Naive thymus-derived CD8-positive, alpha-beta T cell (primary cell): ENCODE measurements around the gene ACADVL. TPM values are rescaled to one million over a fixed set of nuclear protein-coding genes. Genes with fewer than 3 reads are reported as not detected.
A peak's percentile ranks its signal among the peaks of the same experiment; 100 is the strongest.

Source experiments
- ATAC-seq, 2 donors: fragments of 150-1000 bp; cut with Tn5 transposase in 1 of 2; sonication (Bioruptor Pico), chemical (Tn5 transposase) in 1 of 2; 1 replicate in 1 of 2; 2 replicates in 1 of 2; pipeline ENCODE4 v1.10.0; 2021; ENCODE audit warnings: mild to moderate bottlenecking in 2 of 2, moderate library complexity in 2 of 2
- POLR2A ChIA-PET: fragments of 350-600 bp; sonication (Branson Sonifier 250); formaldehyde crosslinking; loops from one replicate; lab custom pipeline; 2021; ENCODE audit warnings: antibody characterized with exemption; lab: Charles Lee
- DNase-seq, 10 donors: peaks; one replicate each; pipeline versions ENCODE4 v3.0.0 to v3.0.0-alpha.2; 2020 to 2022
- H3K27ac Mint-ChIP-seq, 10 donors: one replicate each; pipeline ENCODE4 v1.8.0; 2020 to 2022; ENCODE audit warnings: mild to moderate bottlenecking in 10 of 10, mixed read lengths in 10 of 10, moderate library complexity in 4 of 10, inconsistent platforms in 1 of 10
- H3K27me3 Mint-ChIP-seq, 5 donors: one replicate each; pipeline ENCODE4 v1.8.0; 2021 to 2022; ENCODE audit warnings: mixed read lengths in 5 of 5
- H3K36me3 Mint-ChIP-seq, 3 donors: one replicate each; pipeline ENCODE4 v1.8.0; 2020 to 2022; ENCODE audit warnings: mixed read lengths in 3 of 3, mild to moderate bottlenecking in 2 of 3, inconsistent platforms in 1 of 3
- H3K4me1 Mint-ChIP-seq, 4 donors: one replicate each; pipeline ENCODE4 v1.8.0; 2021 to 2022; ENCODE audit warnings: mixed read lengths in 4 of 4
- H3K4me3 Mint-ChIP-seq, 10 donors: one replicate each; pipeline ENCODE4 v1.8.0; 2020 to 2022; ENCODE audit warnings: mild to moderate bottlenecking in 10 of 10, mixed read lengths in 10 of 10, moderate library complexity in 6 of 10, inconsistent platforms in 1 of 10
- H3K9me3 Mint-ChIP-seq, 9 donors: one replicate each; pipeline ENCODE4 v1.8.0; 2020 to 2022; ENCODE audit warnings: mixed read lengths in 9 of 9, mild to moderate bottlenecking in 3 of 9, inconsistent platforms in 1 of 9, moderate library complexity in 1 of 9
- polyA plus RNA-seq, 3 donors: library from polyadenylated mRNA; unstranded; fragments of 300-500 nt; fragmentation: Illumina TruSeq; gene quantifications; one replicate each; pipeline ENCODE4 v1.2.3, GENCODE V29; 2021
- total RNA-seq, 8 experiments: library from RNA in 2 of 8; stranded (reverse) in 2 of 8; gene quantifications; one replicate each; pipeline ENCODE4 v1.2.3 and lab custom pipeline; 2021 to 2026

Gene ACADVL
- total and polyA plus RNA-seq, 5 experiments from 2014 or later: 78.8 to 402 (median 91.2) TPM

DNA sequence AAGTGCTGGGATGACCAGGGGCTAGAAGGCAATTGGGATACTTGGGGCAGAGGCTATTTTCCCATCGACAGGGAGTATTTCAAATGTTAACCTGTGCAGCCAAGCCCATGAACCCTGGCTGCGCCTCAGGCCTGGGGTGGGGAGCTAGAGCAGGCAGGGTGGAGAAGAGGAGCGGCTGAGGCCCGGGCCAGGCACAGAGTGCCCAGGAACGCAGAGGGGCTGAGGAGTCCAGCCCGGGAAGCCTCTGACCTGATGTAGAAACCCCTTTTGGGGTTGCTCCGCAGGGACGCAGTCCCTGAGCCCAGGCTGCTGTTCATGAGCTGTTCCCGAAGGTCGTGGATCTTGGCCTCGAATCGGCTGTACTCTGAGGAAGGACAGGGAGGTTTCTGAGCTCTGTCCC, 23.8 kb upstream of the ACADVL start:
- H3K27me3 Mint-ChIP-seq: no peaks in the 10 kb centered on the region
- no peak for ATAC-seq
- peaks cover 0 to 23% (median 2%) of the 10 kb centered on the region in 3 donors for H3K36me3 Mint-ChIP-seq

DNA sequence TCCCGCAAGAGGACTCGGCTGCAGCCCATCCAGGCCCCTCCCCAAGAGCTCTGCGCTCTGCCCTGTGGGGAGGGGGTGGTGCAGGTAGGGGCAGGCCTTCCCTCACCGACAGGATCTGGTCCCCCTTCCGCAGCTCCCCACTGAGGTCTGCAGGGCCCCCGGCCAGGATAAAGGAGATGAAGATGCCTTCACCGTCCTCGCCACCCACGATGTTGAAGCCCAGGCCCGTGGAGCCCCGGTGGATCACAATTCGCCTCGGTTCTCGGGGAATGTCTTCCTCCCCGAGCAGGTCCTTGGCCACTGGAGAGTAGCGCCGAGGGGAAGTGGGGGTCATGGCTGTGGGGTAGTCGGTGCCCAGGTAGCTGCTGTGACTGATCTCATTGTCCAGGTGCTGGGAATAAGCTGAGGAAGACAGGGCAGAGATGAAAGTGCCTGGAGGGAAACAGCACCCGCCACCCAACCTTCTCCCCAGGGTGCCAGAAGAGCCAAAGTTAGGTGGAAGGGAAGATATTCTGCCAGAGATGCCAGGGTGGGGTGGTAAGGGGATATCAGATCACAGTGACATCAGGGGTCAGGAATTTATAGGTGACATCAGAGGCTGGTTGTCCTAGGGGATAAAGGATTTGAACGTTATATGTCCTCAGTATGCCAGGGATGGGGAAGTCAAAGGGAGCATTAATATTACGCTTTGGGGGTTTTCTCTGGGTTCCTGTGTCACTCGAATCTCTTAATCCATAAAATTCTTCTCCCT, 22.9 kb upstream of the ACADVL start:
- DNase-seq (no peak), ATAC-seq (no peak)
- Mint-ChIP-seq H3K9me3 (no peaks in the 10 kb centered on the region), H3K27me3 (no peaks in the 10 kb centered on the region), H3K4me3 (no peak overlapping the region), H3K36me3 (peaks cover 0 to 23% (median 2%) of the 10 kb centered on the region in 3 donors), H3K4me1 (peaks cover 0 to 4% (median 0%) of the 10 kb centered on the region in 4 donors), H3K27ac (peak overlapping the region in 1 of 10 donors; percentile 29)
- POLR2A ChIA-PET: no interaction called here

More for the DNA sequence above, 23.8 kb upstream of the ACADVL start:
- Mint-ChIP-seq H3K27ac (no peak overlapping the region), H3K4me3 (no peak overlapping the region), H3K4me1 (peaks cover 0 to 4% (median 0%) of the 10 kb centered on the region in 4 donors), H3K9me3 (no peaks in the 10 kb centered on the region)
- POLR2A ChIA-PET: interaction anchor here (0.5 to 1.0 kb wide), 2 partner anchors 75 to 997 kb away, joined by 4 read pairs; no protein-coding TSS in a partner anchor
- no peak for DNase-seq

DNA sequence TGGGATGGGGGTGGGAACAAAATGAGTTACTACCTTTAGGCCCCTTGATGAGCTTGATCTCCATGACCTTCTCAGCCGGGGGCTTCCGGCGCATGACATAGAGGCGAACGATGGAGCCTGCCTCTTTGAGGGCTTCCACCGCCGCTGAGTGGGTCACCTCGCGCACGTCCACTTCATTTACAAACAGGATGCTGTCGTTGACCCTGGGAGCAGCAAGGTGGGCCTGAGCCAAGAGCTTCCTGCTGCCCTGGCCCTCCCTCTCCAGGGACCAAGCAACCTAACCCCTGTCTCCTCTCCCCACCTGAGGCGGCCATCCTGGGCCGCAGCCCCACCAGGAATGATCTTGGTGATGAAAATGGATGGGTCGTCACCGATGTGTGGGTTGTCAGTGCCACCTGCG, 16.3 kb upstream of the ACADVL start:
- H3K9me3 Mint-ChIP-seq: no peaks in the 10 kb centered on the region
- ATAC-seq: no peak
- H3K27me3 Mint-ChIP-seq: no peaks in the 10 kb centered on the region
- peak overlapping the region in 7 of 10 donors; percentile 26 to 89 (median 50) for H3K4me3 Mint-ChIP-seq
- H3K4me1 Mint-ChIP-seq: peaks cover 24 to 35% (median 33%) of the 10 kb centered on the region in 4 donors
- H3K36me3 Mint-ChIP-seq: peaks cover 0 to 5% (median 0%) of the 10 kb centered on the region in 3 donors
- POLR2A ChIA-PET: interaction anchor here (0.7 to 3.6 kb wide), 2 partner anchors 11 to 18 kb away, joined by 3 to 20 read pairs; no protein-coding TSS in a partner anchor
- no peak for DNase-seq
- peak overlapping the region in 9 of 10 donors; percentile 88 to 100 (median 99) for H3K27ac Mint-ChIP-seq

DNA sequence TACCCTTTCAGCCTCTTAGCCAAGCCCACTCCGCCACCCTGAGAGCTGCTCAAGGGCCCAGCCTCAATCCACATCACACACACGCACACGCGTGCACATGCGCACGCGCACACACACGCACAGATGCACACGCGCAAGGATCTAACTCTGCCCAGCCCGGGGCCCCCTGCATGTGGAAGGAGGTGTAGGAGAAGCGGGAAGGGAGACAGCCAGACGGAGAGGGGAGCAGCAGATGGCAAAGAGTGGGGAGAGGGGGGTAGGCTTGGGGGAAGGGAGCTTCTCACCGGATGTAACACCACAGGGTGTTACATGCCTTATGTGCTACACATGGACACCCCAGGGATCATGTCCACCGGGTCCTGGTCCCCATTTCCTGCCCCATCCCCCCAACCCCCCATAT, 15.4 kb upstream of the ACADVL start:
- Mint-ChIP-seq H3K4me3 (peak overlapping the region; percentile 82 to 95 (median 90)), H3K4me1 (peaks cover 24 to 35% (median 33%) of the 10 kb centered on the region in 4 donors), H3K36me3 (peaks cover 0 to 5% (median 0%) of the 10 kb centered on the region in 3 donors), H3K9me3 (no peaks in the 10 kb centered on the region), H3K27ac (peak overlapping the region; percentile 88 to 100 (median 99)), H3K27me3 (no peaks in the 10 kb centered on the region)
- ATAC-seq (no peak), DNase-seq (peak in 4 of 10 donors; percentile 23 to 75 (median 30))
- POLR2A ChIA-PET: interaction anchor here (0.7 to 3.6 kb wide), 5 partner anchors 10 to 169 kb away, joined by 3 to 20 read pairs (median 3); partner anchors contain the start of genes PHF23 and SLC16A13

DNA sequence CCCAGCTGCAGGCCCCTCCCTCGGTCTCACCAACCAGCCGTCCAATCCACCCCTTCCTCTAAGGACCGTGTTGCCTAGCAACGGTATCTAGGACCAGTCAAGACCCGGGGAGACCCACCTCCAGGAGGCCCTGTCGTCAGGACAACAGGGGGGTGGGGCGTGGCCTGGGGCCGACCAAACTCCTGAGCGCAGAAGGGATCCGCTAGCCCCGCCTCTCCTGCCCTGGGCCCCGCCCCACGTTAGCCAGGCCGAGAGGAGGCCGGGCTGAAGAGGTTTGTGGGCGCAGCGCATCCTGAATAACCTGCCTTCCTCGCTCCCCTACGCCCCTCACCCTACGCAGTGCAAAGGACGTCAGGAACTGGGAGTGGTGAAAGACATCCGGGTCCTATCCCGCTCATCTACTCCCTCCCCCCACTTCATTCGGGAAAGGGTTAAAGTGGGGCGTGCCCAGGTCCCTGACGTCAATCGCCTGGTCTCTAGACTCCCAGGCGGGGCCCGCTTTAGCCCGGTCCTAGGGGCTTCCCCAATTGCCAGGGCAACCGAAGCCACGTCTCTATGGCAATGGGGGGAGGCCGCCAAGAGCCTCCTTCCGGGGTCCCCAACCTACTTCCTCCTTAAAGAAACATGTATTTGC, 14.8 kb upstream of the ACADVL start:
- no peaks in the 10 kb centered on the region for H3K27me3 Mint-ChIP-seq
- H3K27ac Mint-ChIP-seq: peak overlapping the region; percentile 88 to 100 (median 99)
- ATAC-seq (peak; percentile 81 to 83), DNase-seq (peak; percentile 91 to 99 (median 98))
- peaks cover 0 to 5% (median 0%) of the 10 kb centered on the region in 3 donors for H3K36me3 Mint-ChIP-seq
- no peaks in the 10 kb centered on the region for H3K9me3 Mint-ChIP-seq
- peaks cover 24 to 35% (median 33%) of the 10 kb centered on the region in 4 donors for H3K4me1 Mint-ChIP-seq
- POLR2A ChIA-PET: interaction anchor here (0.7 to 3.6 kb wide), 6 partner anchors 10 to 170 kb away, joined by 3 to 20 read pairs (median 3); partner anchors contain the start of genes PHF23 and SLC16A13
- peak overlapping the region; percentile 82 to 95 (median 90) for H3K4me3 Mint-ChIP-seq

DNA sequence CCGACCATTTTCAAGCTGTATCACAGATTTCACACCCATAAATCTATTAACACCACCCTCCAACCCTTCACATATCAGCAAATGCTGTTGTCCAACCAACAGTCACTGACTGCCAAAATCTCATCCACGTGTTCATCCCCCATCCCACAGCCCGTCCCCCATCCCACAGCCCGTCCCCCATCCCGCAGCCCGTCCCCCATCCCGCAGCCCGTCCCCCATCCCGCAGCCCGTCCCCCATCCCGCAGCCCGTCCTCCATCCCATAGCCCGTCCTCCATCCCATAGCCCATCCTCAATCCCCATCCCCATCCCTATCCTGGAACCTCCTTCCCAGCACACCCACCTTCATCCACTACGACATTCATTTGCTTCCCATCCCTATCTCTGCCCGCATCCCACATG, 14.2 kb upstream of the ACADVL start:
- Mint-ChIP-seq H3K27me3 (no peaks in the 10 kb centered on the region), H3K27ac (peak overlapping the region; percentile 88 to 100 (median 99))

DNA sequence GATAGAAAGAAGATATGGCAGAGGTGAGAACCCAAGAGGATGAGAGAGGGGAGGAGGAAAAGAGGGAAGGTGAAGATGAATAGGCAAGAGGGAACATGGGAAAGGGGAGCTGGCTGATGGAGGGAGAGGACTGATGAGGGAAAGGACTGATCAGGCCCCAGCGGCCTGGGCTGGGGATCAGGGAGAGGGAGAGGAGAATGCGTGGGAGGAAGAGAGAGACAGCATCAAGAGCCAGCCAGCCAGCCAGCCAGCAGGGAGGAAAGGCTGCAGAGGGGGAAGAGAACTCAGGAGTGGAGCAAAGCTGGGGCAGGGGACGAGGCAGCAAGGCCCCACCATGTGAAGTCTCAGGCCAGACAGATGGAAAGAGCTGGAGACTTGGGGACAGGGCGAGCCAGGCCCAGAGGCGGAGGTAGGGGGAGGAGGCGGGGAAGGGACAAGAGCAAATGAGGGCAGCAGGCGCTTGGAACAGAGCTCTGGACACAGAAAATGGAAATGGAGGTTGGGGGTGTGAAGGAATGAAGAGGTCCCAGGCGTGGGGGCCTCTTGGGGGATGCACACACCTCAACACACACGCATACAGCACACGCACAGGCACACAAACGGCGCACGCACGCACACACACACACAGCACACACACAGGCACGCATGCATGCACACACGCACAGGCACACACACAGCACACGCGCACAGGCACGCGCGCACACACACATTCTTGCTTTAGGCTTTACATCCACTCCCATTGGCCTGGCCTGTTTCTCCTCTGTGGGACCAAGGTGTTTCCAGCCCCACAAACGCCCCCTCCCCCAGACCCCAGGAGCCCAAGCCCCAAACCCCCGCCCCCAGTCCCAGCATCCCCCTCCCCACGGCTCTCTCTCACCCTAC, 12.4 kb upstream of the ACADVL start:
- peaks cover 30 to 46% (median 36%) of the 10 kb centered on the region in 4 donors for H3K4me1 Mint-ChIP-seq
- H3K9me3 Mint-ChIP-seq: no peaks in the 10 kb centered on the region
- peaks cover 0 to 2% (median 0%) of the 10 kb centered on the region in 3 donors for H3K36me3 Mint-ChIP-seq
- peak overlapping the region in 3 of 10 donors; percentile 12 to 30 (median 15) for H3K4me3 Mint-ChIP-seq
- POLR2A ChIA-PET: interaction anchor here (0.7 to 2.0 kb wide), 3 partner anchors 27 to 35 kb away, joined by 3 to 8 read pairs (median 5); partner anchors contain the start of genes DVL2, GABARAP and PHF23
- ATAC-seq: no peak
- peak overlapping the region; percentile 77 to 100 (median 98) for H3K27ac Mint-ChIP-seq
- H3K27me3 Mint-ChIP-seq: no peaks in the 10 kb centered on the region
- no peak for DNase-seq

More for the DNA sequence above, 14.2 kb upstream of the ACADVL start:
- H3K36me3 Mint-ChIP-seq: peaks cover 0 to 7% (median 0%) of the 10 kb centered on the region in 3 donors
- no peaks in the 10 kb centered on the region for H3K9me3 Mint-ChIP-seq
- ATAC-seq (no peak), DNase-seq (no peak)
- peaks cover 27 to 39% (median 33%) of the 10 kb centered on the region in 4 donors for H3K4me1 Mint-ChIP-seq
- H3K4me3 Mint-ChIP-seq: peak overlapping the region; percentile 82 to 95 (median 90)
- POLR2A ChIA-PET: interaction anchor here (1.3 to 3.6 kb wide), 4 partner anchors 9 to 37 kb away, joined by 3 to 20 read pairs (median 6); partner anchors contain the start of genes GABARAP and PHF23

DNA sequence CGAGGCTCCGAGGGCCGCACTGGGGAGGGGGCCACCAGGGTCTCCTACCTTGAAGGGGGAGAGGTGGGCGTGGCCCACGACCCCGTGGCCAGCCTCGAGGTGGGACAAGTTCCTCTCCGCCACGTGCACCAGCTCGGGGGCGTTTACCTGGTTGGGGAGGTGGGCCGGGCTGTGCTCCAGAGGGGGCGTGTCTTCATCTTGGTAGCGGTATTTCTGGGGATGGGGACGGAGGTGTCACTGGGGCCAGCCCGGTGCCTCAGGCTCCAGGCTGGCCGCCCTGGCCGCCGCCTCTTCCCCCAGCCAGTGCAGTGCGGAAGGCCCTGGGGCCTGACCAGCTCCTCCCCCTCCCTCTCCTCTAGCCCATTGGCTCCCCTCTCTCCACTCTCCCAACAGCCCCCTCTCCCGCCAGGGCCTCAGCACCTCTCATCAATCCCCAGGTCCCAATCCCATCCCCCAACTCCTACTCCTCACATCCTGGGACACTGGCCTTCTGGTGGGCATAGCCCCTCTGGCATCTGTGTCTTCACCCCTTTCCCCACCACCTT, 11.6 kb upstream of the ACADVL start:
- POLR2A ChIA-PET: no interaction called here
- no peak overlapping the region for H3K4me3 Mint-ChIP-seq
- peaks cover 30 to 46% (median 37%) of the 10 kb centered on the region in 4 donors for H3K4me1 Mint-ChIP-seq
- no peaks in the 10 kb centered on the region for H3K27me3 Mint-ChIP-seq
- DNase-seq (no peak), ATAC-seq (no peak)
- H3K9me3 Mint-ChIP-seq: no peaks in the 10 kb centered on the region
- peaks cover 0 to 2% (median 0%) of the 10 kb centered on the region in 3 donors for H3K36me3 Mint-ChIP-seq
- H3K27ac Mint-ChIP-seq: peak overlapping the region in 5 of 10 donors; percentile 2 to 90 (median 80)

DNA sequence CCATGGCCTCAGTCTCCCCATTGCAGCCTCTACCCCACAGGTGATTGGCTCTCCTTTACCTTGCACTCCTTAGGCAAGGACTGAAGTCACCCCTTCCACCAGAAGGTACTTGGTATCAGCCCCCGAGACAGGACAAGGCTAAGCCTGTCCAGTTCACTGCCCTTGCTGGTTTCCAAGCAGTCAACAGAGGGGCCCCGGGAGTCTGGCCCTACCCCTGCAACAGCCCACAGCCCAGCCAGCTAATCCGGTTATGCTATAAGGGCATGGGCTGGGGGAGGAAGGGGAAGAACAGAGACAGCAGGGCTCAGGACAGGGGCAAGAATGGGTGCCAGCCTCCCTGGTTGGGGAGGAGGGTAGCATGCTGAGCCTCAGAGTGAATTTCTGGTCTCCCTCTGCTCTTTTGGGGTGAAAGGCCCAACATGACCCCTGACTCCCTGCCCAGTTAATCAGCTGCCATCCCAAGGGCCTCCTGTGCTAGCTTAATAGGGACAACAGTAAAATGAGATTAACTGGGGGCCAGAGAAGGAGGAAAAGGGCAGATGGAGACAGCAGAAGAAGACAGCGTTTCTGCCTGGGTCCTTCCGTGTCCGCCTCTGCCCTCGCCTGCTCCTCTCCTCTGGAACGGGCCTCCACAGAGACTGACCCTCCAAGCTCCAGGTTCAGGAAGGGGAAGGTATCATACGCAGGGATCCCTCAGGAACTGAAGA, 10.8 kb upstream of the ACADVL start:
- peak overlapping the region in 8 of 10 donors; percentile 2 to 90 (median 61) for H3K27ac Mint-ChIP-seq
- no peak for ATAC-seq
- POLR2A ChIA-PET: interaction anchor here (0.6 to 1.1 kb wide), 2 partner anchors 30 to 31 kb away, joined by 4 to 6 read pairs; partner anchors contain the start of gene PHF23
- no peaks in the 10 kb centered on the region for H3K9me3 Mint-ChIP-seq
- DNase-seq: no peak
- no peaks in the 10 kb centered on the region for H3K27me3 Mint-ChIP-seq
- H3K36me3 Mint-ChIP-seq: peaks cover 0 to 2% (median 0%) of the 10 kb centered on the region in 3 donors
- H3K4me1 Mint-ChIP-seq: peaks cover 37 to 50% (median 42%) of the 10 kb centered on the region in 4 donors
- H3K4me3 Mint-ChIP-seq: no peak overlapping the region

DNA sequence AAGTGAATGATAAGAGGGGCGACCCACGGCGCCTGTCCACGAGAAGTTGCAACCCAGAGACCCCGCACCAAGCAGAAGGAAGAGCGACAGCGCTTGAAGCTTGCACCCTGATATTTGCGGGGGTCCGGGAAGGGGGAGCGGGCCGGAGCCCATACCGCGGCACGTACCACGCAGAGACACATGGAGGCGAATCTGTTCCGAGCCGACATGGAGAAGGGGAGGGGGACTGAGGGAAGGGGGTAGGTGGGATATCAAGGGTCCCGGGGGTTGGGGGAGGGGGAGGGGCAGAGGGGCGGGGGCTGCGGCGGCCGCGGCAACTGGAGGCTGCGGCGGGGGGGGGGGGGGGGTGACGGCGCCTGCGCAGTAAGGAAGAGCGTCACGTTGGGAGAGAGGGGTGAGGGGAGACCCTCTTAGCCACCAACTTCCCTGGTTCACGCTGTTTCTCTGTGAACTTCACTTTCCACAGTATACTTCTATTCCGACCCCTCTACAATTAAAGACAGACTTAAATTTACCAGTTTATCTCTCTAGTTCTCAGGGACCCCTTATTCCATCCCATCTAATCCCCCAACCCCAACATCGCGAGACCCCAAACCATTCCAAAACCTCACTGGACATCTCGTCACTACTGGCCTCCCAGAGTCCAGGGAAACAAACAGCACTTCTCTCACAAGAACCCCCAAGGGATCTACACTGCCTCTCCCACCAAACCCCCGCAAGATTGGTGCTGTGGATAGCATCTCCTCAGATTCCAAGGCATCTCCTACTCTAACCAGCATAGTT, 8.1 kb upstream of the ACADVL start:
- ATAC-seq (no peak), DNase-seq (no peak)
- Mint-ChIP-seq H3K27ac (peak overlapping the region in 6 of 10 donors; percentile 11 to 91 (median 26)), H3K27me3 (peaks cover 0 to 2% (median 0%) of the 10 kb centered on the region in 5 donors), H3K36me3 (peaks cover 0 to 2% (median 0%) of the 10 kb centered on the region in 3 donors), H3K9me3 (no peaks in the 10 kb centered on the region), H3K4me1 (peaks cover 36 to 46% (median 43%) of the 10 kb centered on the region in 4 donors), H3K4me3 (peak overlapping the region in 2 of 10 donors; percentile 6 to 12)
- POLR2A ChIA-PET: no interaction called here
